ENCODE data around the gene MAST4. TPM values are rescaled to one million over a fixed set of nuclear protein-coding genes. Genes with fewer than 3 reads are reported as not detected.

MAST4 gene
- total RNA-seq, 1 experiment from 2014 or later = 4.7 TPM

GRCh38 chr5:66603881-66604280 is 7.7 kb downstream of the MAST4 start:
- no peak for DNase-seq (ENCODE audit: low spot score)

GRCh38 chr5:66606713-66607112 is 10.5 kb downstream of the MAST4 start:
- DNase-seq (ENCODE audit: low spot score) = no peak

GRCh38 chr5:66608501-66608900 is 12.3 kb downstream of the MAST4 start:
- DNase-seq (ENCODE audit: low spot score) = no peak

- DNase-seq (ENCODE audit: low spot score) = no peak
These were observed 13.4 kb downstream of the MAST4 start for GRCh38 chr5:66609615-66610014.

GRCh38 chr5:66612226-66612625 is 16.0 kb downstream of the MAST4 start:
- DNase-seq (ENCODE audit: low spot score) = no peak

- DNase-seq (ENCODE audit: low spot score) = no peak
These were observed 18.9 kb downstream of the MAST4 start for GRCh38 chr5:66615136-66615535.

- DNase-seq (ENCODE audit: low spot score) = no peak
These were observed 19.7 kb downstream of the MAST4 start for GRCh38 chr5:66615894-66616293.

GRCh38 chr5:66616520-66617225 is 20.5 kb downstream of the MAST4 start:
- DNase-seq (ENCODE audit: low spot score) = no peak

GRCh38 chr5:66617226-66617861 is 21.2 kb downstream of the MAST4 start:
- no peak for DNase-seq (ENCODE audit: low spot score)

GRCh38 chr5:66617991-66618768 is 22.0 kb downstream of the MAST4 start:
- no peak for DNase-seq (ENCODE audit: low spot score)

GRCh38 chr5:66620711-66621110 is 24.5 kb downstream of the MAST4 start:
- DNase-seq (ENCODE audit: low spot score) = no peak

GRCh38 chr5:66621146-66621545 is 25.0 kb downstream of the MAST4 start:
- DNase-seq (ENCODE audit: low spot score) = no peak

- no peak for DNase-seq (ENCODE audit: low spot score)
These were observed 25.5 kb downstream of the MAST4 start for GRCh38 chr5:66621736-66622135.

GRCh38 chr5:66628561-66628960 is 32.4 kb downstream of the MAST4 start:
- no peak for DNase-seq (ENCODE audit: low spot score)

- DNase-seq (ENCODE audit: low spot score) = no peak
These were observed 33.3 kb downstream of the MAST4 start for GRCh38 chr5:66629446-66629845.

GRCh38 chr5:66633754-66634153 is 37.6 kb downstream of the MAST4 start:
- DNase-seq (ENCODE audit: low spot score) = no peak

GRCh38 chr5:66634601-66635000 is 38.4 kb downstream of the MAST4 start:
- DNase-seq (ENCODE audit: low spot score) = no peak

GRCh38 chr5:66637994-66638393 is 41.8 kb downstream of the MAST4 start:
- DNase-seq (ENCODE audit: low spot score) = no peak

- no peak for DNase-seq (ENCODE audit: low spot score)
These were observed 42.8 kb downstream of the MAST4 start for GRCh38 chr5:66639037-66639436.

- DNase-seq (ENCODE audit: low spot score) = no peak
These were observed 46.3 kb downstream of the MAST4 start for GRCh38 chr5:66642538-66642937.

- no peak for DNase-seq (ENCODE audit: low spot score)
These were observed 47.2 kb downstream of the MAST4 start for GRCh38 chr5:66643387-66643786.

GRCh38 chr5:66644111-66644510 is 47.9 kb downstream of the MAST4 start:
- no peak for DNase-seq (ENCODE audit: low spot score)

- no peak for DNase-seq (ENCODE audit: low spot score)
These were observed 48.8 kb downstream of the MAST4 start for GRCh38 chr5:66645039-66645438.

All from HT-29 (cell line).